GM19351 (cell line): ENCODE measurements around the gene CELF1.

ENCODE experiments used
- ATAC-seq: cut with Tn5 transposase; IDR thresholded peaks from one replicate; pipeline ENCODE4 v1.9.1; 2021; ENCODE audit warnings: mild to moderate bottlenecking, moderate library complexity; ENCODE audit not compliant: unreplicated experiment

The CELF1 gene

GRCh38 chr11:47488674-47489394 lies 64.1 kb downstream of the CELF1 start:
- no peak for ATAC-seq

GRCh38 chr11:47488111-47488510 lies 64.8 kb downstream of the CELF1 start:
- no peak for ATAC-seq

- ATAC-seq = no peak
Measured at GRCh38 chr11:47487421-47487820, 65.5 kb downstream of the CELF1 start.

GRCh38 chr11:47485107-47485506 lies 67.8 kb downstream of the CELF1 start:
- no peak for ATAC-seq

GRCh38 chr11:47483457-47483856 lies 69.5 kb downstream of the CELF1 start:
- no peak for ATAC-seq

- ATAC-seq = no peak
Measured at GRCh38 chr11:47480762-47481161, 72.2 kb downstream of the CELF1 start.

GRCh38 chr11:47478651-47479329 lies 74.1 kb downstream of the CELF1 start:
- no peak for ATAC-seq

GRCh38 chr11:47477753-47478152 lies 75.2 kb downstream of the CELF1 start:
- ATAC-seq = no peak

- ATAC-seq = no peak
Measured at GRCh38 chr11:47477323-47477722, 75.6 kb downstream of the CELF1 start.

GRCh38 chr11:47470671-47471070 lies 82.3 kb downstream of the CELF1 start:
- ATAC-seq = no peak

- no peak for ATAC-seq
Measured at GRCh38 chr11:47469361-47470179, 83.4 kb downstream of the CELF1 start.

- ATAC-seq = no peak
Measured at GRCh38 chr11:47468598-47469214, 84.2 kb downstream of the CELF1 start.

GRCh38 chr11:47467357-47467756 lies 85.6 kb downstream of the CELF1 start:
- ATAC-seq = no peak

- ATAC-seq = no peak
Measured at GRCh38 chr11:47466701-47467250, 86.2 kb downstream of the CELF1 start.

- no peak for ATAC-seq
Measured at GRCh38 chr11:47466201-47466600, 86.7 kb downstream of the CELF1 start.

- ATAC-seq = no peak
Measured at GRCh38 chr11:47464483-47464882, 88.4 kb downstream of the CELF1 start.

GRCh38 chr11:47461876-47462275 lies 91.1 kb downstream of the CELF1 start:
- ATAC-seq = no peak

GRCh38 chr11:47460571-47461235 lies 92.2 kb downstream of the CELF1 start:
- ATAC-seq = no peak

- peak; percentile 77 for ATAC-seq
Measured at GRCh38 chr11:47454258-47454671, 98.7 kb downstream of the CELF1 start.

GRCh38 chr11:47453365-47453764 lies 99.6 kb downstream of the CELF1 start:
- ATAC-seq = no peak
